NCI-H1930 (cell line): ENCODE measurements around the gene IQGAP2.
"Not testable (repeated sequence)": the region's sequence is repeated elsewhere in the genome, so short reads cannot be mapped to it uniquely, and the experiment has no call there.

Source experiments
- DNase-seq, 2 experiments: peaks; one replicate each; lab custom pipeline; 2025; lab: John Stamatoyannopoulos, UW

The IQGAP2 gene

GRCh38 chr5:76413746-76414145, 10.7 kb downstream of the IQGAP2 start:
- no peak for DNase-seq

- DNase-seq: no peak
These were observed 11.7 kb downstream of the IQGAP2 start for GRCh38 chr5:76414788-76415187.

GRCh38 chr5:76415855-76416254, 12.8 kb downstream of the IQGAP2 start:
- no peak for DNase-seq

- no peak for DNase-seq
These were observed 16.7 kb downstream of the IQGAP2 start for GRCh38 chr5:76419597-76420298.

GRCh38 chr5:76422227-76422626, 19.1 kb downstream of the IQGAP2 start:
- no peak for DNase-seq

GRCh38 chr5:76422742-76423141, 19.7 kb downstream of the IQGAP2 start:
- DNase-seq: no peak

DNA sequence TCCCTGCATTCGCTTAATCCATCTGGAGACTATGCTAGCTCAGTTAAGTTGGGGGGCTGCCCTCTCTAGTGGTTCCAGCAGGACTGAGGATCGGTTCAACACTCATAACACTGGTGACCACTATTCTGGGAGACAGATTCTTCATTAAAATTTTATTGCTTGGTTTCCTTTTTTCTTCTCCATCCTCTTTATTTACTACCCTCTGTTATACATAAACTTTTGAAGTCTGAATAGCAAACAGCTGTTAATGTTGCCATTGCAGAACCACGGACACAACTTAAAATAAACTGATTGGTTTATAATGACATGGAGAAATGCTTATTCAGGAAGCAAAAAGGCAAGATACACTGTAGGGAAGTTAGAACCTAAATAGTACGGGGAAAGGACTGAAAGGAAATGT, 22.1 kb downstream of the IQGAP2 start:
- DNase-seq: no peak

GRCh38 chr5:76425928-76426804, 23.1 kb downstream of the IQGAP2 start:
- DNase-seq: no peak

GRCh38 chr5:76427206-76428140, 24.4 kb downstream of the IQGAP2 start:
- DNase-seq: no peak

- DNase-seq: not testable (repeated sequence)
These were observed 25.5 kb downstream of the IQGAP2 start for GRCh38 chr5:76428550-76428949.

DNA sequence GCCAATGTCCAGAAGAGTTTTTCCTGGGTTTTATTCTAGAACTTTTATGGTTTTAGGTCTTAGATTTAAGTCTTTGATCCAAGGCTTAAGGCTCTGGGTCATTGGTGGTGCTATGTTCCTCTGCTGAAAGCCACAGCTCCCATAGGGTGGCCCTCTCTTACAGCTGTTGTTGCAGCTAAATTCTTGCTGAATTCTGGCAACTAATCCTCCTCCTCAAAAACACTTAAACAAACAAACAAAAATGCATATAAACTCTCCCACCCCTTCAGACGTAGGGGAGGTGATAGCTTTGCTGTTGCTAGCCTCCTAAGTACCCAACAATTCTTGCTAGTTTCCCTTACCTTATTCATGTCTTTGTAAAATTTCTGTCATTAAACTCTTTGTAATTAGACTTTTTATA, 30.2 kb downstream of the IQGAP2 start:
- no peak for DNase-seq

DNA sequence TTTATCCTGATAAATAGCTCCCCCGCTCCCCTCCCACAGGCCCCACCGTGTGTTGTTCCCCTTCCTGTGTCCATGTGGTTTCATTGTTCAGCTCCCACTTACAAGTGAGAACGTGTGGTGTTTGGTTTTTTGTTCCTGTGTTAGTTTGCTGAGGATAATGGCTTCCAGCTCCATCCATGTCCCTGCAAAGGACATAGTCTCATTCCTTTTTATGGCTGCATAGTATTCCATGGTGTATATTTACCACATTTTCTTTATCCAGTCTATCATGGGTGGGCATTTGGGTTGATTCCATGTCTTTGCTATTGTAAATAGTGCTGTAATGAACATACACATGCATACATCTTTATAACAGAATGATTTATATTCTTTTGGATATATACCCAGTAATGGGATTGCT, 34.4 kb downstream of the IQGAP2 start:
- not testable (repeated sequence) for DNase-seq

DNA sequence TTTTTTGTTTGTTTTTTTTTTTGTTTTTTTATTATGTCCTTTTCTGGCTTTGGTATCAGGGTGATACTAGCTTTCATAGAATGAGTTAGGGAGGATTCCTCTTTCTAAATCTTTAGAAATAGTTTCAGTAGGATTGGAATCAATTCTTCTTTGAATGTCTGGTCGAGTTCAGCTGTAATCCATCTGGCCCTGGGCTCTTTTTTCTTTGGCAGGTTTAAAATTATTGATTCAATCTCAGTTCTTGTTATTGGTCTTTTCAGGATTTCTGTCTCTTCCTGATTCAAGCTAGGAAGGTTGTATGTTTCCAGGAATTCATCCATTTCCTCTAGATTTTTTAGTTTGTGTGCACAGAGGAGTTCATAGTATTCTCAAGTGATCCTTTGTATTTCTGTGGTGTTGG, 34.9 kb downstream of the IQGAP2 start:
- DNase-seq: no peak

- no peak for DNase-seq
These were observed 36.1 kb downstream of the IQGAP2 start for GRCh38 chr5:76439201-76439600.

GRCh38 chr5:76439929-76440328, 36.8 kb downstream of the IQGAP2 start:
- no peak for DNase-seq

DNA sequence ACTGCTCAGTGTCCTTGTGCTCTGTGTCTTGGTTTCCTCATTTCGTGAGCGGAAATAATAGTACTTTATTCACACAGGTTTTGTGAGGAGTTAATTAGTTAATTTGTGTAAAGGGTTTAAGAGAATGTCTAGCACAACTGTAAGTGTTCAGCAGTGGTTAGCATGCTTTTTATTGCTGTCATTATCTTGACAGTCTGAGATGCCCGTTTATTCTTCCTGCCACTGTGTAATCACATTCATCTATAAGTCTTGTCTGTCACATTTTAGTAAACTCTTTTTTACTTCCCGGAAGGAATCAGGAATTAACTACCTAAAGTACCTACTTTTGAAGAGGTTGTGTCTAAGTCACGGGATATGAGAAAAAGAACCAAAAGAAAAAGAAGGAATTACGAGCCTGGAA, 38.0 kb downstream of the IQGAP2 start:
- DNase-seq: no peak

- DNase-seq: no peak
These were observed 39.0 kb downstream of the IQGAP2 start for GRCh38 chr5:76441890-76442673.

DNA sequence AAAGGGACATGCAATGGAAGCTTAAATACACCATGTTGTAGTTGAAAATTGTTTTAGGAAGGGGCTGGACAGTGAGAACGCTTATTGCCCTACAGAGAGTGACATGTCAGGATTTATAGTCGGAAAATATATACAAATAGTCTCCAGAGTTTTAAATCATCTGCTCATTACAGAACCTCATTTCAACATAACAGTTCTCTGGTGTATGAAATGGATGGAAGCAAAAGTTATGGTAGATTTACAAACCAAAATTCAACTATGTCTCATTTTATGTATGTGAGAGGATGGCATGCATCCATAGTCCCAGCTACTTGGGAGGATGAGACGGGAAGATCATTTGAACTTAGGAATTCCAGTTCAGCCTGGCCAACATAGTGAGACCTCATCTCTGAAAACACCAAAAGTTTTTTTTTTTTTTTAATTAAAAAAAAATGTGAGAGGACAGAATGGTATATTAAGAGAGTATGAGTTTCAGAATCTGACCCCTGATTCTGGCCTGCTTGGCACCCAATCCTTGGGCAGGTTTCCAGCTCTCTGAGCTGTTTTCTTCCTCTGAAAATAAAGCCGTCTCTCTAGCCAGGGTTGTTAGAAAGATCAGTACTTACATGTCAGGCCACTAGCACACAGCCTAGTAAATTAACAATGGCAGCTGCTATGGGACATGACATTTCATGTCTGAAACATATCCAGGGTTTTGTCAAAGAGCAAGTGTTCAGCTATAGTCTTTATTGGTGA, 40.1 kb downstream of the IQGAP2 start:
- DNase-seq: no peak

GRCh38 chr5:76445063-76445462, 42.0 kb downstream of the IQGAP2 start:
- DNase-seq: no peak

- no peak for DNase-seq
These were observed 42.7 kb downstream of the IQGAP2 start for GRCh38 chr5:76445830-76446229.

DNA sequence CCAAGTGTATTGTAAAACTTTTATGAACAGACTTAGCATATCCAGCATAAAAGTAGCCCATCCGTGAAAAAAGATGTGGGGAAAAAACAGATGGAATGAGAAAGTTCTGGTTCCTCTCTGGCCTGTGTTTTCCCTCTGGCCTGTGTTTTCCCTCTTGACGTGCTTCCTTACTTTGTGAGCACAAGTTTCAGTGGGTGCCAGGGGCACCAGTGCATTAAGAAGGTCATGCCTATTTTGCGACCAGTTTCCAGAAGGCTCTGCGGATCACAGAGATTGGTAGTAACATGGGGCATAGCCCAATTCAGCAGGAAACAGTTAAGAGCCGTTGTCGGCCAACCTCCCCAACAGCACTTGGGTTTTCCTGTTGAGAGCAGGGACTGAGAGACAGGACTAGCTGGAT, 43.7 kb downstream of the IQGAP2 start:
- DNase-seq: no peak
